RWPE1 (cell line): Measurements from ENCODE around the gene PHLDA1.
A peak's percentile ranks its signal among the peaks of the same experiment; 100 is the strongest.

Experiments
- CTCF ChIA-PET: fragments of 350-600 bp; sonication (Branson Sonifier 250); formaldehyde crosslinking; extraction: SDS; loops from one replicate; lab custom pipeline; 2021; lab: Yijun Ruan, JAX
- POLR2A ChIA-PET: fragments of 400-600 bp; formaldehyde crosslinking; extraction: SDS; loops from one replicate; lab custom pipeline; 2020; ENCODE audit warnings: antibody characterized with exemption; ENCODE audit not compliant: low non-redundant PET; lab: Yijun Ruan, JAX
- DNase-seq: peaks from one replicate; pipeline ENCODE4 v3.0.0; 2012; ENCODE audit warnings: low spot score
- H3K27ac ChIP-seq: fragments of 450-650 bp; 2 replicates; pipeline ENCODE4 v1.5.1; 2017
- TF ChIP-seq, protein P1 (sequence below): fragments of 450-650 bp; conservative IDR thresholded peaks from 2 replicates; pipeline ENCODE4 v1.5.1; 2017; ENCODE audit warnings: low read depth, mild to moderate bottlenecking

The PHLDA1 gene

DNA sequence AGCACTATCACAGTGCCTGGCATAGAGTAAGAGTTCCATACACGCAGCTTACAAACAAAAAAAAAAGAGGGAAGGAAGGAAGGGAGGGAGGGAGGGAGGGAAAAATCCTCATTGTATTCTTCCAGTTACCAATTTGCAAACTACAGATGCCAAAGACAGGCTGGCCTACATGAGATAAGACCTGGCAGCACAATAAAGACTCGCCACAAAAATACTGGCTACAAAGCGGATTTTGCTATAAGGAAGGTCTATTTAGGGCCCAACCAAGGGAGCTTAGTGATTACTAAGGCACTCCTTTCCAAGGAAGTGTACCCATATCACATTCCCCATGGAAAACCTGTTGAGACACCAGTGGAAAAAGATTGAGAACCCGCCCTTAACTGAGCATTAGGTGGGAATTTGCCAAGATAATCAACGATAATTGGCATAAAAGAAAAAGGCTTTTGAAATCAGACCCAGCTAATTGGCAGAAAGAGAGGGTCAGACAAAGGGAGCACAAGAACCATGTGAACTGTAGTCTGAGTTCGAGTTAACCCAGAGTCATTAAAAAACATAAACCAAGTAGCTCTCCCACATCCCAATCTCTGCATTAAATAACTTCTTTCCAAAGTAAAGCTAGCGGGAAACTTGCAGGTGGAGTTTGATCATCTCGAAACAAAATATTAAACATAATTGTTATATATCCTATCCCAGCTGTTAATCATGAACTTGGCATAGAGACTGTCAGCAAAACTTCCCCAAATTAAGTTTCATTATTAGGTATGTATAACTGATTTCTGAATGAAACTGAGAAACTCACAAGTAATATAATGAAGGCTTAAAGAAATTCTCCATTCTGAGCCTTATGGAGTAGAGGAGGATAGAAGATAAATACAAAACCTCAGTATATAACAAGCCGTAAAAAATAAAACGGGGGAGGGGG, 50.1 kb downstream of the PHLDA1 start:
- H3K27ac ChIP-seq = no peak overlapping the region
- ChIA-PET CTCF (interaction anchor here (0.6 kb wide), 1 partner anchor 103 kb away, joined by 3 read pairs; the partner anchor contains the start of gene NAP1L1), POLR2A (no interaction called here)
- no peak for DNase-seq
- TF ChIP-seq, protein P1, sequence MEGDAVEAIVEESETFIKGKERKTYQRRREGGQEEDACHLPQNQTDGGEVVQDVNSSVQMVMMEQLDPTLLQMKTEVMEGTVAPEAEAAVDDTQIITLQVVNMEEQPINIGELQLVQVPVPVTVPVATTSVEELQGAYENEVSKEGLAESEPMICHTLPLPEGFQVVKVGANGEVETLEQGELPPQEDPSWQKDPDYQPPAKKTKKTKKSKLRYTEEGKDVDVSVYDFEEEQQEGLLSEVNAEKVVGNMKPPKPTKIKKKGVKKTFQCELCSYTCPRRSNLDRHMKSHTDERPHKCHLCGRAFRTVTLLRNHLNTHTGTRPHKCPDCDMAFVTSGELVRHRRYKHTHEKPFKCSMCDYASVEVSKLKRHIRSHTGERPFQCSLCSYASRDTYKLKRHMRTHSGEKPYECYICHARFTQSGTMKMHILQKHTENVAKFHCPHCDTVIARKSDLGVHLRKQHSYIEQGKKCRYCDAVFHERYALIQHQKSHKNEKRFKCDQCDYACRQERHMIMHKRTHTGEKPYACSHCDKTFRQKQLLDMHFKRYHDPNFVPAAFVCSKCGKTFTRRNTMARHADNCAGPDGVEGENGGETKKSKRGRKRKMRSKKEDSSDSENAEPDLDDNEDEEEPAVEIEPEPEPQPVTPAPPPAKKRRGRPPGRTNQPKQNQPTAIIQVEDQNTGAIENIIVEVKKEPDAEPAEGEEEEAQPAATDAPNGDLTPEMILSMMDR = no peak

DNA sequence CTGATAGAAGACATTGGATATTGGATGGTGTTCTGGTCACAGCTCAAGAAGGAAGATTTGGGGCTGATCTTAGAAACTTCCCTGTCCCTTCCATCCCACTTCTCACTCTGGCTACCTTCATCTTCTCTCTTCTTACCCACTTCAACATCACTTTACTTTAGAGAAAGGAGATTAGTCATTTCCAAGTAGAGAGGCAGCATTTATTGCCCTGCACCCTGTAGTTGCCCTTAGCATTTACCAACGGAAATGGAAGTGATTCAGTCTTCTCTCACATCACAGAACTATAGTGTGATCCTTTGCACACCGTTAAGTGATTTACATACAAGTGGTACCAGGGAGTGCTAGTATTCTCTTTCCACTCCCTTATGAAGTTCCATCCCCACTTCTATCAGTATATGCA, 52.4 kb downstream of the PHLDA1 start:
- ChIA-PET CTCF (no interaction called here), POLR2A (interaction anchor here (0.5 kb wide), 1 partner anchor 49 kb away, joined by 4 read pairs; no protein-coding TSS in a partner anchor)
- peak; percentile 33 for DNase-seq
- TF ChIP-seq, protein P1 = no peak
- no peak overlapping the region for H3K27ac ChIP-seq

DNA sequence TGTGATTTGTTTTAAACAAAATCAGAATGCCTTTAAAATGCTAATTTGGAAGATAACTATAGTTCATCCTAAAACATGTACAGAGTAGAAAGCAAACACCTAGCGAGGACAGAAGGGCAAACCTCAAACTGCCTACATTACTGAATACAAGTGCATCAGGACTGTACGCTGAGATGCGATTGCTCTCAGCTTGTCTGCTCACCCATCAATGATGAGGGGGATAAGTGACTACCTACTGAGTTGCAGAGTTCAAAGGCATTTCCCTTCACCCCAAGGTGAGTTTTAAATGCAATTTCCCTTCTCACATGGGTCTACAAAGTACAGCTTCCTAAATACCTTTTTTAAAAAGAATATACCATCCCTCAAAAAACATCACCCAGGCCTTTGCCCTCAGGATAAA, 52.9 kb downstream of the PHLDA1 start:
- ChIA-PET POLR2A (no interaction called here), CTCF (no interaction called here)
- no peak overlapping the region for H3K27ac ChIP-seq

DNA sequence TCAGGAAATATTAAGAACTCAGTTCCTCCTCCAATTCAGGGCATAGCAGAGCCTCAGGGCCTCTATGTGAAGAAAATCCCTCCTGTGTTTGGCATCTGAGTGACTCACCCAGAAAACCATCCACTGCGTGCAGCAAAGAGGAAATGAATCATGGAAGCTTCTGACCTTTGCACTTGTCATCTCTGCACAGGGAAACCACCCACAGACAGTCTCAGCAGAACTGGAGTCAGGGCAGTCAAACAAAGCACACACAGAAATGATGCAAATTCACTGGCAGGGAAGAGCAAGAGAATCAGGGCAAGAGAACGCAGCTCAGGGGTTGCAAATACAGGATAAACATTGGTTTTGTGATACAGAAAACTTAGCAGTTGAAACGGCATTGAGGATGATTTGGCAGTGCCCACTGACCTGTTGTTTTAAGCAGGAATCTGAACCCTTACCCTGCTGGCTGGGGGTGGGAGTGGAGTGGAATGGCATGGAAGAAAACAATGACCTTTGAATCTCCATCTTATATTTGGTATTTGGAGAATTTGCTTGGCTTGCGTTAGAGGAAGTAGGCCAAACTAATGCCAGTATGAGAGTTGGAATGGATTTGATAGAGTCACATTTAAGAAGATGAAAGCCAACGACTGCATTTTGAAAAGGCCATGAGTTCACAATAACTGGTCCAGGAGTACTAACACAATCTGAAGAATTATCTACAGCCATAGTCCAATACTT, 53.5 kb downstream of the PHLDA1 start:
- CTCF ChIA-PET = interaction anchor here (0.6 kb wide), 1 partner anchor 518 kb away, joined by 3 read pairs; no protein-coding TSS in a partner anchor

More for the DNA sequence above, 52.9 kb downstream of the PHLDA1 start:
- TF ChIP-seq, protein P1 = no peak
- DNase-seq = no peak

DNA sequence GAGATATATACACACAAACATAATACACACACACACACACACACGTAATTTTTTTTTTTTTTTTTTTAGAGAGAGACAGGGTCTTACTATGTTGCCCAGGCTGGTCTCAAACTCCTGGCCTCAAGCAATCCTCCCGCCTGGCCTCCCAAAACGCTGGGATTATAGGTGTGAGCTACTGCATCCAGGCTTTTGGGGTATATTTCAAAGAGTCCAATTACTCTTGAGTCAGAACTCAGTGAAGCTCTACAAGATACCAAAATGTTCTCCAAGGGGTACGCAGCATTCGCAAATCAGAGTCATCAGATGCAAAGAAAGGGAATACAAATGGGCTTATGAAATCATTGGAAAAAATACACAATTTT, 54.0 kb downstream of the PHLDA1 start:
- CTCF ChIA-PET = interaction anchor here (0.6 kb wide), 2 partner anchors 516 to 518 kb away, joined by 3 read pairs; no protein-coding TSS in a partner anchor
- POLR2A ChIA-PET = no interaction called here
- no peak for DNase-seq
- TF ChIP-seq, protein P1 = no peak
- peak overlapping the region; percentile 85 for H3K27ac ChIP-seq

More for the DNA sequence above, 53.5 kb downstream of the PHLDA1 start:
- POLR2A ChIA-PET = no interaction called here
- H3K27ac ChIP-seq = peak overlapping the region; percentile 85
- TF ChIP-seq, protein P1 = no peak
- peak; percentile 96 for DNase-seq

- peak overlapping the region; percentile 85 for H3K27ac ChIP-seq
- POLR2A ChIA-PET = no interaction called here
Observed at GRCh38 chr12:75976913-75977312, 54.7 kb downstream of the PHLDA1 start.

More at GRCh38 chr12:75976913-75977312, 54.7 kb downstream of the PHLDA1 start:
- TF ChIP-seq, protein P1 = no peak
- CTCF ChIA-PET = interaction anchor here (0.6 kb wide), 1 partner anchor 517 kb away, joined by 3 read pairs; no protein-coding TSS in a partner anchor
- DNase-seq = no peak
